Liver (tissue), 3 donors: ENCODE measurements around the gene THRA.

Experiments
- CTCF ChIP-seq: fragments of 150-350 bp; IDR thresholded peaks from 2 replicates; pipeline ENCODE4 v1.5.1; 2017; ENCODE audit warnings: improper control_type of control experiment, low read depth, low read length; ENCODE audit not compliant: missing input control
- FOXA1 ChIP-seq: IDR thresholded peaks from 2 replicates; pipeline ENCODE4 v1.6.1; 2016; ENCODE audit warnings: antibody characterized with exemption
- GABPA ChIP-seq, 2 donors: IDR thresholded peaks in 1 of 2; conservative IDR thresholded peaks in 1 of 2; 2 replicates each; pipeline ENCODE4 v1.6.1; 2016; ENCODE audit warnings: antibody characterized with exemption in 2 of 2, mild to moderate bottlenecking in 1 of 2, moderate library complexity in 1 of 2
- JUND ChIP-seq, 2 donors: IDR thresholded peaks; 2 replicates each; pipeline ENCODE4 v1.6.1; 2016; ENCODE audit warnings: antibody characterized with exemption in 2 of 2
- MAX ChIP-seq: IDR thresholded peaks from 2 replicates; pipeline ENCODE4 v1.6.1; 2016; ENCODE audit warnings: antibody characterized with exemption
- RAD21 ChIP-seq, 2 donors: IDR thresholded peaks; 2 replicates each; pipeline ENCODE4 v1.6.1; 2016; ENCODE audit warnings: antibody characterized with exemption in 2 of 2, mild to moderate bottlenecking in 2 of 2
- REST ChIP-seq: IDR thresholded peaks from 2 replicates; pipeline ENCODE4 v1.6.1; 2016; ENCODE audit warnings: antibody characterized with exemption, mild to moderate bottlenecking
- RXRA ChIP-seq, 2 donors: IDR thresholded peaks; 2 replicates each; pipeline ENCODE4 v1.6.1; 2017 to 2018; ENCODE audit warnings: antibody characterized with exemption in 2 of 2, mild to moderate bottlenecking in 1 of 2
- SP1 ChIP-seq: IDR thresholded peaks from 2 replicates; pipeline ENCODE4 v1.6.1; 2018; ENCODE audit warnings: antibody characterized with exemption, mild to moderate bottlenecking
- YY1 ChIP-seq: IDR thresholded peaks from 2 replicates; pipeline ENCODE4 v1.6.1; 2016; ENCODE audit warnings: antibody characterized with exemption, mild to moderate bottlenecking
- donor health status: healthy.
- donor health status: healthy.

- TF ChIP-seq CTCF: no peak
- no peak for TF ChIP-seq FOXA1
- TF ChIP-seq GABPA (IDR thresholded peaks at IDR 0.05 in 1 of 2, conservative IDR thresholded peaks at IDR 0.05 in 1 of 2): no peak
- no peak for TF ChIP-seq YY1
- TF ChIP-seq REST: no peak
- TF ChIP-seq RXRA (IDR thresholded peaks at IDR 0.05): no peak
- no peak for TF ChIP-seq MAX
- no peak for TF ChIP-seq SP1
- TF ChIP-seq RAD21 (IDR thresholded peaks at IDR 0.05): no peak
- TF ChIP-seq JUND (IDR thresholded peaks at IDR 0.05): no peak
These were observed 4.9 kb downstream of the THRA start for GRCh38 chr17:40067710-40068109.
